SK-N-SH treated with all-trans-retinoic acid at 6 μM for 48 hours (cell line): Measurements from ENCODE around the gene HES4.

Source experiments
- ARNTL ChIP-seq: fragments of 450-650 bp; formaldehyde crosslinking; IDR thresholded peaks from 2 replicates; pipeline ENCODE4 v1.5.0; 2020; ENCODE audit warnings: low read depth, mild to moderate bottlenecking, moderate library complexity, borderline replicate concordance
- CREB5 ChIP-seq: fragments of 250-450 bp; sonication (Bioruptor Pico); IDR thresholded peaks from 2 replicates; pipeline ENCODE4 v1.5.1; 2020; ENCODE audit warnings: low read depth, mild to moderate bottlenecking, moderate library complexity
- CSDC2 ChIP-seq: fragments of 250-450 bp; sonication (Bioruptor Pico); IDR thresholded peaks from 2 replicates; pipeline ENCODE4 v1.5.0; 2020; ENCODE audit warnings: mild to moderate bottlenecking, moderate library complexity
- ESRRG ChIP-seq: fragments of 250-450 bp; sonication (Bioruptor Pico); IDR thresholded peaks from 2 replicates; pipeline ENCODE4 v1.6.1; 2021; ENCODE audit warnings: mild to moderate bottlenecking
- PATZ1 ChIP-seq: fragments of 250-450 bp; sonication (Bioruptor Pico); IDR thresholded peaks from 2 replicates; pipeline ENCODE4 v1.8.0; 2020; ENCODE audit warnings: mild to moderate bottlenecking, moderate library complexity, borderline replicate concordance
- POU6F1 ChIP-seq: fragments of 250-450 bp; sonication (Bioruptor Pico); IDR thresholded peaks from 2 replicates; pipeline ENCODE4 v1.8.0; 2021; ENCODE audit warnings: low read depth, mild to moderate bottlenecking, moderate library complexity, borderline replicate concordance
- PPARA ChIP-seq: fragments of 250-450 bp; sonication (Bioruptor Pico); IDR thresholded peaks from 2 replicates; pipeline ENCODE4 v1.5.0; 2020; ENCODE audit warnings: mild to moderate bottlenecking, borderline replicate concordance
- TOX ChIP-seq: fragments of 250-450 bp; sonication (Bioruptor Pico); IDR thresholded peaks from 2 replicates; pipeline ENCODE4 v1.8.0; 2021; ENCODE audit warnings: mild to moderate bottlenecking, moderate library complexity, borderline replicate concordance
- TSHZ2 ChIP-seq: fragments of 250-450 bp; sonication (Bioruptor Pico); IDR thresholded peaks from 2 replicates; pipeline ENCODE4 v1.5.0; 2020; ENCODE audit warnings: mild to moderate bottlenecking, moderate library complexity
- ZFP3 ChIP-seq: fragments of 250-450 bp; sonication (Bioruptor Pico); IDR thresholded peaks from 2 replicates; pipeline ENCODE4 v1.5.0; 2020; ENCODE audit warnings: mild to moderate bottlenecking, moderate library complexity
- ZFP30 ChIP-seq: fragments of 450-650 bp; formaldehyde crosslinking; IDR thresholded peaks from 2 replicates; pipeline ENCODE4 v1.5.0; 2022; ENCODE audit warnings: mild to moderate bottlenecking, moderate library complexity

GRCh38 chr1:950881-951280 is 49.0 kb downstream of the HES4 start:
- TF ChIP-seq POU6F1 (CRISPR knock-in tag) (no peak), TSHZ2 (CRISPR knock-in tag) (no peak), TOX (CRISPR knock-in tag) (no peak), PATZ1 (no peak), CREB5 (no peak), ZFP30 (CRISPR knock-in tag) (no peak), ARNTL (no peak), CSDC2 (CRISPR knock-in tag) (no peak), ESRRG (no peak), ZFP3 (no peak), PPARA (CRISPR knock-in tag) (no peak)
